HL-60 (cell line): ENCODE data around the gene TENT5A.

ENCODE experiments used
- DNase-seq, 2 experiments: peaks; one replicate each; pipeline ENCODE4 v3.0.0-alpha.2; 2010 to 2020; ENCODE audit warnings: low read depth in 1 of 2, low spot score in 1 of 2
- H3K27ac ChIP-seq: fragments of 250-450 bp; sonication (Bioruptor Pico); replicated peaks from 2 replicates; pipeline ENCODE4 v1.5.1; 2020; ENCODE audit warnings: mild to moderate bottlenecking, moderate library complexity
- H3K27me3 ChIP-seq: fragments of 250-450 bp; sonication (Bioruptor Pico); 2 replicates; pipeline ENCODE4 v1.5.1; 2021; ENCODE audit warnings: mild to moderate bottlenecking, moderate library complexity; ENCODE audit not compliant: insufficient read depth, poor library complexity, severe bottlenecking
- H3K4me3 ChIP-seq: replicated peaks from 2 replicates; pipeline ENCODE4 v1.5.1; 2011; ENCODE audit warnings: mild to moderate bottlenecking, control low read depth, low read length; ENCODE audit not compliant: insufficient read depth
- GABPA ChIP-seq: IDR thresholded peaks from 2 replicates; pipeline ENCODE4 v1.6.1; 2012; ENCODE audit warnings: low read depth
- POLR2AphosphoS5 ChIP-seq: IDR thresholded peaks from 2 replicates; pipeline ENCODE4 v1.6.1; 2012; ENCODE audit warnings: low read depth
- REST ChIP-seq: IDR thresholded peaks from 2 replicates; pipeline ENCODE4 v1.6.1; 2012; ENCODE audit warnings: low read depth; ENCODE audit not compliant: insufficient replicate concordance
- SPI1 ChIP-seq: IDR thresholded peaks from 2 replicates; pipeline ENCODE4 v1.6.1; 2012; ENCODE audit warnings: low read depth, mild to moderate bottlenecking, borderline replicate concordance
- TF ChIP-seq, protein P1 (sequence below): IDR thresholded peaks from one replicate; pipeline ENCODE4 v1.5.1; 2011; ENCODE audit warnings: low read length, control low read depth, inconsistent platforms; ENCODE audit not compliant: insufficient read depth

TENT5A gene

GRCh38 chr6:81749707-81750106, 2.8 kb downstream of the TENT5A start:
- H3K27ac ChIP-seq: peak overlapping the region; percentile 98
- H3K4me3 ChIP-seq: peak overlapping the region; percentile 62
- H3K27me3 ChIP-seq: no peaks in the 10 kb centered on the region
- TF ChIP-seq REST (peak; percentile 71), GABPA (no peak), POLR2AphosphoS5 (peak; percentile 56; the same call in 1 of the 2 replicates), SPI1 (no peak)
- TF ChIP-seq, protein P1, sequence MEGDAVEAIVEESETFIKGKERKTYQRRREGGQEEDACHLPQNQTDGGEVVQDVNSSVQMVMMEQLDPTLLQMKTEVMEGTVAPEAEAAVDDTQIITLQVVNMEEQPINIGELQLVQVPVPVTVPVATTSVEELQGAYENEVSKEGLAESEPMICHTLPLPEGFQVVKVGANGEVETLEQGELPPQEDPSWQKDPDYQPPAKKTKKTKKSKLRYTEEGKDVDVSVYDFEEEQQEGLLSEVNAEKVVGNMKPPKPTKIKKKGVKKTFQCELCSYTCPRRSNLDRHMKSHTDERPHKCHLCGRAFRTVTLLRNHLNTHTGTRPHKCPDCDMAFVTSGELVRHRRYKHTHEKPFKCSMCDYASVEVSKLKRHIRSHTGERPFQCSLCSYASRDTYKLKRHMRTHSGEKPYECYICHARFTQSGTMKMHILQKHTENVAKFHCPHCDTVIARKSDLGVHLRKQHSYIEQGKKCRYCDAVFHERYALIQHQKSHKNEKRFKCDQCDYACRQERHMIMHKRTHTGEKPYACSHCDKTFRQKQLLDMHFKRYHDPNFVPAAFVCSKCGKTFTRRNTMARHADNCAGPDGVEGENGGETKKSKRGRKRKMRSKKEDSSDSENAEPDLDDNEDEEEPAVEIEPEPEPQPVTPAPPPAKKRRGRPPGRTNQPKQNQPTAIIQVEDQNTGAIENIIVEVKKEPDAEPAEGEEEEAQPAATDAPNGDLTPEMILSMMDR: no peak
- no peak for DNase-seq

- DNase-seq: no peak
- Histone ChIP-seq H3K27ac (peak overlapping the region; percentile 98), H3K4me3 (peak overlapping the region; percentile 62), H3K27me3 (no peaks in the 10 kb centered on the region)
- TF ChIP-seq, protein P1: no peak
- no peak for TF ChIP-seq GABPA
- TF ChIP-seq POLR2AphosphoS5: no peak
- TF ChIP-seq SPI1: peak; percentile 71
- TF ChIP-seq REST: no peak
Observed at GRCh38 chr6:81748994-81749393, 3.5 kb downstream of the TENT5A start.

- TF ChIP-seq SPI1: no peak
- no peak for TF ChIP-seq GABPA
- TF ChIP-seq POLR2AphosphoS5: peak; percentile 70; the same call in 1 of the 2 replicates
- TF ChIP-seq, protein P1: no peak
- no peak for TF ChIP-seq REST
- H3K27ac ChIP-seq: peak overlapping the region; percentile 18
- H3K4me3 ChIP-seq: peak overlapping the region; percentile 23
- DNase-seq: no peak
- H3K27me3 ChIP-seq: no peaks in the 10 kb centered on the region
Observed at GRCh38 chr6:81747327-81747726, 5.2 kb downstream of the TENT5A start.
